Mesothelial cell of epicardium (in vitro differentiated cells): ENCODE results near the gene HNRNPAB. TPM values are rescaled to one million over a fixed set of nuclear protein-coding genes. Genes with fewer than 3 reads are reported as not detected.

ENCODE experiments used
- DNase-seq, 2 experiments: peaks; one replicate each; pipeline ENCODE4 v3.0.0; 2021; ENCODE audit warnings: low spot score in 2 of 2; ENCODE audit not compliant: unreplicated experiment in 2 of 2
- H3K27ac Mint-ChIP-seq: 2 replicates; pipeline ENCODE4 v1.8.0; 2021; ENCODE audit warnings: mixed read lengths
- H3K27me3 Mint-ChIP-seq: 2 replicates; pipeline ENCODE4 v1.8.0; 2021; ENCODE audit warnings: low read depth, mixed read lengths
- H3K36me3 Mint-ChIP-seq: 2 replicates; pipeline ENCODE4 v1.8.0; 2021; ENCODE audit warnings: mixed read lengths
- H3K4me1 Mint-ChIP-seq: 2 replicates; pipeline ENCODE4 v1.8.0; 2021; ENCODE audit warnings: mixed read lengths
- H3K4me3 Mint-ChIP-seq: 2 replicates; pipeline ENCODE4 v1.8.0; 2021; ENCODE audit warnings: mild to moderate bottlenecking, moderate library complexity, mixed read lengths
- H3K9me3 Mint-ChIP-seq: 2 replicates; pipeline ENCODE4 v1.8.0; 2021; ENCODE audit warnings: mixed read lengths
- CTCF ChIP-seq: fragments of 200-600 bp; sonication (generic); IDR thresholded peaks from one replicate; pipeline ENCODE4 v1.5.0; 2021; ENCODE audit warnings: antibody characterized with exemption; ENCODE audit not compliant: unreplicated experiment
- total RNA-seq: library from RNA; stranded (reverse); gene quantifications from 3 replicates; pipeline ENCODE4 v1.2.1, GENCODE V29; 2021

Gene HNRNPAB
- total RNA-seq, 1 donor from 2014 or later = 204 TPM

DNA sequence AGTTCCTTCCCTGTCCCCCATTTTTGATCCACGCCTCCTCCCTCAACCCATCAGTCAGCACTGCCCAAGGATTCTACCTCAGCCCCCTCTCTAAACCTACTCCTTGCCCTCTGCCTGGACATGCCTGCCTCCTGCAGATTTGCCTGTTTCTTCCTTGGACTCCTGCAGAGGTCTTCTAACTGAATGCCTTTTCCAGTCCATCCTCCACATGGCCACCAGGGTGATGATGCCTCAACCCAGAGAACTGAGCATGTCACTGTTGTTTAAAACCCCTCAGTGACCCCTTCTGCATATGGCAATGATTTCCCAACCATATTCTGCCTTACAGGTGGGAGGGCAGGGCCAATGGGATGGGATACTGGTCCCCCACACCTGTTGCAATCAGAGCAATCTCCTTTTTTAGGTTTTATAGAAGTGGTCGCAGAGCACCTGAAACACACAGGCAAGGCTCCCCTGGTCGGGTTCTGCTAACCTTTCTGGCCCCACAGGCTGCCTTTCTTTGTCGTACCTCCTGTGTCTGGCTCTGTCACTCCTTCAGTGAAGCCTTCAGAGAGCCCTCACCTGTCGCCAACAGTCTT is 19.0 kb downstream of the HNRNPAB start:
- H3K9me3 Mint-ChIP-seq = peaks cover 11% of the 10 kb centered on the region
- H3K36me3 Mint-ChIP-seq = peaks cover 39% of the 10 kb centered on the region
- peaks cover 2% of the 10 kb centered on the region for H3K4me1 Mint-ChIP-seq
- no peak overlapping the region for H3K27ac Mint-ChIP-seq
- peak; percentile 19 for TF ChIP-seq CTCF
- no peak for DNase-seq
- H3K4me3 Mint-ChIP-seq = no peak overlapping the region
- no peaks in the 10 kb centered on the region for H3K27me3 Mint-ChIP-seq

DNA sequence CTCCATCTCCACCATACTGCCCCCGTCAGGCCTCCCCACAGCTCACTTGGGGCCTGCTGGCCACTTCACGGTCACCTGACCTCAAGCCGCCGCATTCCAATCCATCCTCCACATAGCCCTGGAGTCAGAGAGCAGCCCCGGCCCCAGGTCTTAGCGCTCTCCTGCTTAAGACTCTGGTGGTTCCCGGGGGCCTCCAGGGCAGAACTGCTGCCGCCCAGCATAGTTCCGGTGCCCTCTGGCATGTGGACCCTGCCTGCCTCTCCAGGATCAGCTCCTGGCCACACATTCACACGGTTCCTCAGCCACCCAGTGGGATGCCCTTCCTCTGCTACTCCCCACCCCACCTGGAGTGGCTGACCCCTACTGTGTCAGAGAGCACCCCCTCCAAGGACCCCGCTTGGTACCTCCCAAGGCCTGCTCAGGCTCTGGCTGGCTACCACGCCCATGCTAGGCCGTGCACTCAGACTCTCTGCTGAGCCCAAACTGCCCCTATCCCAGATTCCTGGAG is 19.5 kb downstream of the HNRNPAB start:
- no peak overlapping the region for H3K4me3 Mint-ChIP-seq
- H3K9me3 Mint-ChIP-seq = peaks cover 11% of the 10 kb centered on the region
- TF ChIP-seq CTCF = no peak
- no peak for DNase-seq
- H3K27me3 Mint-ChIP-seq = no peaks in the 10 kb centered on the region
- H3K36me3 Mint-ChIP-seq = peaks cover 39% of the 10 kb centered on the region
- peaks cover 2% of the 10 kb centered on the region for H3K4me1 Mint-ChIP-seq
- H3K27ac Mint-ChIP-seq = peak overlapping the region; percentile 66

DNA sequence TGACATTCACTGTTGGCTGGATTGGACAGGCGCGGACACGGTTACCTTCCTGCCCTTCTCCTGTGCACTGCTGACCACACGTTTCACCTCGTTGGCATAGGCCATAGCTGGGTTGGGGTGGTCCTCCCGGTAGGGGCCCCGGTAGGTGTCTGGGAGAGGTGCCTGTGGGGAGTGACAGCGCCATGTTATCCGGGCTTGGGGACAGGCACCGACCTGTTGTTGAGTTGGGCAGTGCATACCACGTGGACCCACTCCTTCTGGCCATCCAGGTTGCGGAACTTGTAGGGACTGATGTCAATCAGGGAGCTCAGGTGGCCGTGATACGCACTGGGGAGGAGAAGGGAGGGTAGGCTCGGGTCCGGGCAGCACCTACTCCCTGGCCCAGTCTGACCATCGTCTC is 20.1 kb downstream of the HNRNPAB start:
- H3K4me3 Mint-ChIP-seq = no peak overlapping the region
- no peak overlapping the region for H3K27ac Mint-ChIP-seq
- no peak for DNase-seq
- H3K4me1 Mint-ChIP-seq = peaks cover 2% of the 10 kb centered on the region
- H3K9me3 Mint-ChIP-seq = peaks cover 11% of the 10 kb centered on the region
- peaks cover 41% of the 10 kb centered on the region for H3K36me3 Mint-ChIP-seq
- no peak for TF ChIP-seq CTCF
- H3K27me3 Mint-ChIP-seq = no peaks in the 10 kb centered on the region

GRCh38 chr5:178225174-178225573 is 20.8 kb downstream of the HNRNPAB start:
- no peak for TF ChIP-seq CTCF
- no peak for DNase-seq
- H3K4me3 Mint-ChIP-seq = no peak overlapping the region

GRCh38 chr5:178227138-178227659 is 22.9 kb downstream of the HNRNPAB start:
- Mint-ChIP-seq H3K27me3 (no peaks in the 10 kb centered on the region), H3K4me1 (peaks cover 20% of the 10 kb centered on the region), H3K27ac (no peak overlapping the region), H3K36me3 (peaks cover 41% of the 10 kb centered on the region), H3K9me3 (peaks cover 11% of the 10 kb centered on the region), H3K4me3 (no peak overlapping the region)
- DNase-seq = no peak
- no peak for TF ChIP-seq CTCF

More at GRCh38 chr5:178225174-178225573, 20.8 kb downstream of the HNRNPAB start:
- Mint-ChIP-seq H3K36me3 (peaks cover 39% of the 10 kb centered on the region), H3K4me1 (peaks cover 5% of the 10 kb centered on the region), H3K27ac (no peak overlapping the region), H3K9me3 (peaks cover 11% of the 10 kb centered on the region), H3K27me3 (no peaks in the 10 kb centered on the region)
